SK-N-SH (cell line): ENCODE measurements around the gene ZNF407. TPM values are rescaled to one million over a fixed set of nuclear protein-coding genes. Genes with fewer than 3 reads are reported as not detected.

Source experiments
- CTCF ChIA-PET: fragments of 300-600, 350-600 bp; formaldehyde crosslinking; extraction: SDS; loops from one replicate; lab custom pipeline; 2021; lab: Yijun Ruan, JAX
- POLR2A ChIA-PET: fragments of 350-600 bp; sonication (Branson Sonifier 250); formaldehyde crosslinking; extraction: SDS; loops from one replicate; lab custom pipeline; 2020; ENCODE audit warnings: antibody characterized with exemption, inconsistent platforms; lab: Yijun Ruan, JAX
- DNase-seq: peaks from one replicate; pipeline ENCODE4 v3.0.0; 2012
- H2AFZ ChIP-seq: fragments of 200-600 bp; sonication (generic); 2 replicates; pipeline ENCODE4 v1.8.1; 2016; ENCODE audit warnings: antibody characterized with exemption, mild to moderate bottlenecking, low read depth
- H3F3A ChIP-seq: fragments of 200-600 bp; sonication (generic); replicated peaks from 2 replicates; pipeline ENCODE3; 2016; ENCODE audit warnings: antibody characterized with exemption, mild to moderate bottlenecking; ENCODE audit not compliant: insufficient read depth
- H3K27ac ChIP-seq, 2 experiments: fragments of 200-500 bp in 1 of 2; fragments of 200-600 bp in 1 of 2; sonication (Bioruptor generic) in 1 of 2; sonication (generic), shearing (Covaris generic) in 1 of 2; 2 replicates each; pipeline versions ENCODE4 v1.5.1 to v1.6.1; 2014 to 2016; ENCODE audit warnings: low read depth in 2 of 2, inconsistent platforms in 1 of 2, low read length in 1 of 2, mild to moderate bottlenecking in 1 of 2, mixed read lengths in 1 of 2
- H3K27me3 ChIP-seq: fragments of 200-600 bp; sonication (generic), shearing (Covaris generic); 2 replicates; pipeline ENCODE4 v1.6.1; 2016; ENCODE audit warnings: mixed run types; ENCODE audit not compliant: insufficient read depth
- H3K36me3 ChIP-seq, 2 experiments: fragments of 200-500 bp in 1 of 2; fragments of 200-600 bp in 1 of 2; sonication (Bioruptor generic) in 1 of 2; sonication (generic) in 1 of 2; replicated peaks in 1 of 2; 2 replicates each; pipeline versions ENCODE3 to v1.5.1; 2014 to 2016; ENCODE audit warnings: low read length in 1 of 2, mild to moderate bottlenecking in 1 of 2; ENCODE audit not compliant: insufficient read depth in 2 of 2, control insufficient read depth in 1 of 2
- H3K4me1 ChIP-seq, 2 experiments: fragments of 200-500 bp in 1 of 2; fragments of 200-600 bp in 1 of 2; sonication (Bioruptor generic) in 1 of 2; sonication (generic), shearing (Covaris generic) in 1 of 2; 2 replicates each; pipeline versions ENCODE4 v1.5.1 to v1.6.1; 2014 to 2016; ENCODE audit warnings: low read depth in 1 of 2, low read length in 1 of 2, mixed run types in 1 of 2; ENCODE audit not compliant: insufficient read depth in 2 of 2, control insufficient read depth in 1 of 2
- H3K4me2 ChIP-seq: fragments of 200-600 bp; sonication (generic), shearing (Covaris generic); 2 replicates; pipeline ENCODE4 v1.6.1; 2017; ENCODE audit warnings: mixed run types
- H3K4me3 ChIP-seq, 2 experiments: fragments of 200-500 bp in 1 of 2; fragments of 200-600 bp in 1 of 2; sonication (Bioruptor generic) in 1 of 2; sonication (generic), shearing (Covaris generic) in 1 of 2; 2 replicates each; pipeline versions ENCODE4 v1.5.1 to v1.8.1; 2014 to 2016; ENCODE audit warnings: low read depth in 2 of 2, inconsistent platforms in 1 of 2, low read length in 1 of 2, mild to moderate bottlenecking in 1 of 2, mixed read lengths in 1 of 2, moderate library complexity in 1 of 2
- H3K79me2 ChIP-seq: fragments of 200-600 bp; sonication (generic); 2 replicates; pipeline ENCODE4 v1.8.1; 2017; ENCODE audit warnings: mild to moderate bottlenecking; ENCODE audit not compliant: insufficient read depth
- H3K9ac ChIP-seq: fragments of 200-600 bp; sonication (generic); 2 replicates; pipeline ENCODE4 v1.6.1; 2017; ENCODE audit warnings: mixed run types
- H3K9me2 ChIP-seq: fragments of 200-600 bp; sonication (generic); 2 replicates; pipeline ENCODE4 v1.6.1; 2017; ENCODE audit warnings: mixed run types
- H3K9me3 ChIP-seq: fragments of 200-600 bp; sonication (generic); 2 replicates; pipeline ENCODE4 v1.6.1; 2017; ENCODE audit warnings: mixed run types, mild to moderate bottlenecking, moderate library complexity
- H4K20me1 ChIP-seq: fragments of 200-600 bp; sonication (generic); 2 replicates; pipeline ENCODE4 v1.6.1; 2017; ENCODE audit warnings: mild to moderate bottlenecking, mixed run types; ENCODE audit not compliant: insufficient read depth
- CHD2 ChIP-seq: fragments of 150-350 bp; IDR thresholded peaks from 2 replicates; pipeline ENCODE4 v1.6.1; 2018; ENCODE audit warnings: low read length; ENCODE audit not compliant: partially characterized antibody
- EP300 ChIP-seq, 2 experiments: IDR thresholded peaks; 2 replicates each; pipeline versions ENCODE4 v1.4.0 to v1.6.1; 2012; ENCODE audit warnings: borderline replicate concordance in 1 of 2, low read depth in 1 of 2, low read length in 1 of 2
- EZH2phosphoT487 ChIP-seq: fragments of 200-600 bp; sonication (generic); IDR thresholded peaks from 2 replicates; pipeline ENCODE4 v1.6.1; 2017; ENCODE audit warnings: low read depth, mixed run types, mild to moderate bottlenecking, antibody characterized with exemption, moderate library complexity, borderline replicate concordance
- FOSL2 ChIP-seq: IDR thresholded peaks from 2 replicates; pipeline ENCODE4 v1.4.0; 2012; ENCODE audit warnings: low read depth, mild to moderate bottlenecking, moderate library complexity, borderline replicate concordance
- FOXM1 ChIP-seq: IDR thresholded peaks from 2 replicates; pipeline ENCODE4 v1.4.0; 2012; ENCODE audit warnings: low read depth, mild to moderate bottlenecking
- IRF3 ChIP-seq: fragments of 150-350 bp; IDR thresholded peaks from 2 replicates; pipeline ENCODE4 v1.6.1; 2016; ENCODE audit warnings: mild to moderate bottlenecking, low read depth, low read length
- JUND ChIP-seq: IDR thresholded peaks from 2 replicates; pipeline ENCODE4 v1.4.0; 2012
- MAX ChIP-seq: IDR thresholded peaks from 2 replicates; pipeline ENCODE4 v1.4.0; 2012; ENCODE audit warnings: low read depth
- NFIC ChIP-seq: IDR thresholded peaks from 2 replicates; pipeline ENCODE4 v1.4.0; 2012; ENCODE audit warnings: borderline replicate concordance
- PBX3 ChIP-seq: IDR thresholded peaks from 2 replicates; pipeline ENCODE4; 2012
- RCOR1 ChIP-seq: fragments of 150-350 bp; IDR thresholded peaks from 2 replicates; pipeline ENCODE4 v1.6.1; 2017; ENCODE audit warnings: antibody characterized with exemption, low read length
- SMC3 ChIP-seq: IDR thresholded peaks from 2 replicates; pipeline ENCODE4 v1.6.1; 2012; ENCODE audit warnings: low read depth, low read length, improper control_type of control experiment
- TAF1 ChIP-seq: IDR thresholded peaks from 2 replicates; pipeline ENCODE4 v1.6.1; 2012; ENCODE audit warnings: low read depth, mild to moderate bottlenecking, low read length, moderate library complexity, borderline replicate concordance
- YY1 ChIP-seq: IDR thresholded peaks from 2 replicates; pipeline ENCODE4 v1.4.0; 2012; ENCODE audit warnings: low read depth, mild to moderate bottlenecking
- WGBS: methylation state at CpG from one replicate; pipeline ENCODE4 v1.1.6; 2017; ENCODE audit warnings: low lambda C conversion rate; 5-methylcytosine and 5-hydroxymethylcytosine counted together
- polyA plus RNA-seq, 3 experiments: library from polyadenylated mRNA; depleted of rRNA; stranded (reverse); fragments of >200 nt; gene quantifications; 2 replicates each; pipeline ENCODE4 v1.2.3, GENCODE V29; 2012
- TF ChIP-seq, protein P1 (sequence below): fragments of 150-350 bp; IDR thresholded peaks from 2 replicates; pipeline ENCODE4 v1.6.1; 2017; ENCODE audit warnings: antibody characterized with exemption, low read length, low read depth, borderline replicate concordance
- TF ChIP-seq, protein P2 (sequence below): IDR thresholded peaks from 2 replicates; pipeline ENCODE4 v1.4.0; 2012; ENCODE audit warnings: low read depth, borderline replicate concordance

ZNF407 gene
- polyA plus RNA-seq, 1 of the 3 experiments (the other 2 are of a cell fraction), result 2.6 TPM

DNA sequence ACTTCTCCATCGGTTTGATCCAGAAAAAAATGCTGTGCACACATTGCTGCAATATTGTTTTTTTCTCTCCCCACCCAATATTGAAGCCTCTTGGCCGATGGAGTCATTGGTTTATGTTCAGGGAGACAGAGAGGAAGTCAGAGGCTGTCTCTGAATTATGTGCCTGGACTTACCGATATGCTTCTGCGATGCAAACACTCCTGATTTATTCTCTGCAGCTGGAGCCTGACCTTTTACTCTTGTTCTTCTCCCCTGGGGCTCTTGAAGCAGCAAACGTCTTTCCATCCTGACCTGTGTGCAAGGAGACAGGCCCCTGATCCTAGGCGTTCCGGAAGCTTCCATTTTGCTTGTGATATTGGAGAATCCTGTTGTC lies 511.6 kb downstream of the ZNF407 start:
- H3K4me2 ChIP-seq, result no peak overlapping the region
- no peaks in the 10 kb centered on the region for H3K9me3 ChIP-seq
- no peak overlapping the region for H3K27ac ChIP-seq
- H3F3A ChIP-seq, result no peaks in the 10 kb centered on the region
- H3K36me3 ChIP-seq, result no peaks in the 10 kb centered on the region
- H4K20me1 ChIP-seq, result no peaks in the 10 kb centered on the region
- no peaks in the 10 kb centered on the region for H3K79me2 ChIP-seq
- POLR2A ChIA-PET, result no interaction called here
- no peak overlapping the region for H3K9ac ChIP-seq
- no peak overlapping the region for H2AFZ ChIP-seq
- no peak for DNase-seq
- H3K4me1 ChIP-seq, result peaks cover 0 to 16% of the 10 kb centered on the region in 2 experiments; a peak in 1 of 4 replicates
- CTCF ChIA-PET, result no interaction called here
- TF ChIP-seq NFIC, result no peak
- TF ChIP-seq EP300 (IDR thresholded peaks at IDR 0.05; ENCODE audit: borderline replicate concordance in 1 of 2, low read depth in 1 of 2, low read length in 1 of 2), result no peak
- no peak for TF ChIP-seq RCOR1
- no peak for TF ChIP-seq EZH2phosphoT487
- TF ChIP-seq CHD2, result no peak
- no peaks in the 10 kb centered on the region for H3K27me3 ChIP-seq
- no peaks in the 10 kb centered on the region for H3K9me2 ChIP-seq
- WGBS, result 46% methylated on average over 5 of the region's 7 CpGs
- H3K4me3 ChIP-seq, result no peak overlapping the region

DNA sequence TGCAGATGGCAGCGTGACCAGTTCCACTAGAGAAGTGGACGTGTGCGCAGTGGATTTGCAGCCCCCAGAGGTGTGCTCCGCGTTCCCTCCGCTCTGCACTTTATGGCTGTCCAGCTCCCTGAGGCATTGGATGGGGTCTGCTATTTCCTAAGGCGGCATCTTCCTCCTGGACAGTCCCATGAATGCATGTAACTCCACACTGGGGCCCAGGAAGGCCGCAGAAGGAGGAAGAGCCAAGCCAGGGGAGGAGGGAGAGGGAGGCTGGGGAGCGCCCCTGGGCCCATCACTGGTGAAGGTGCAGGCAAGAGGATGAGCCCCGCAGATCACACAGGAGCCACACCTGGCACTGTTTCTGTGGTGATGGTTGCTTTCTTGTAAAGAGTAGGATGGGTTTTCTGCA lies 512.1 kb downstream of the ZNF407 start:
- ChIA-PET CTCF (interaction anchor here (1.0 kb wide), 1 partner anchor 14 kb away, joined by 4 read pairs; no protein-coding TSS in a partner anchor), POLR2A (no interaction called here)
- DNase-seq, result no peak
- Histone ChIP-seq H3K4me2 (no peak overlapping the region), H4K20me1 (no peaks in the 10 kb centered on the region), H3K27ac (no peak overlapping the region), H3K4me3 (no peak overlapping the region), H3K4me1 (peaks cover 0 to 16% of the 10 kb centered on the region in 2 experiments; a peak in 1 of 4 replicates), H3K36me3 (no peaks in the 10 kb centered on the region), H3K27me3 (no peaks in the 10 kb centered on the region), H3K9me3 (no peaks in the 10 kb centered on the region), H3K9ac (no peak overlapping the region), H3K9me2 (no peaks in the 10 kb centered on the region), H3K79me2 (no peaks in the 10 kb centered on the region), H2AFZ (no peak overlapping the region), H3F3A (no peaks in the 10 kb centered on the region)
- no peak for TF ChIP-seq TAF1
- no peak for TF ChIP-seq SMC3
- no peak for TF ChIP-seq FOXM1
- no peak for TF ChIP-seq FOSL2
- no peak for TF ChIP-seq IRF3
- no peak for TF ChIP-seq CHD2
- TF ChIP-seq, protein P1, sequence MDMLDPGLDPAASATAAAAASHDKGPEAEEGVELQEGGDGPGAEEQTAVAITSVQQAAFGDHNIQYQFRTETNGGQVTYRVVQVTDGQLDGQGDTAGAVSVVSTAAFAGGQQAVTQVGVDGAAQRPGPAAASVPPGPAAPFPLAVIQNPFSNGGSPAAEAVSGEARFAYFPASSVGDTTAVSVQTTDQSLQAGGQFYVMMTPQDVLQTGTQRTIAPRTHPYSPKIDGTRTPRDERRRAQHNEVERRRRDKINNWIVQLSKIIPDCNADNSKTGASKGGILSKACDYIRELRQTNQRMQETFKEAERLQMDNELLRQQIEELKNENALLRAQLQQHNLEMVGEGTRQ, result no peak
- TF ChIP-seq YY1, result no peak
- no peak for TF ChIP-seq JUND
- TF ChIP-seq, protein P2, sequence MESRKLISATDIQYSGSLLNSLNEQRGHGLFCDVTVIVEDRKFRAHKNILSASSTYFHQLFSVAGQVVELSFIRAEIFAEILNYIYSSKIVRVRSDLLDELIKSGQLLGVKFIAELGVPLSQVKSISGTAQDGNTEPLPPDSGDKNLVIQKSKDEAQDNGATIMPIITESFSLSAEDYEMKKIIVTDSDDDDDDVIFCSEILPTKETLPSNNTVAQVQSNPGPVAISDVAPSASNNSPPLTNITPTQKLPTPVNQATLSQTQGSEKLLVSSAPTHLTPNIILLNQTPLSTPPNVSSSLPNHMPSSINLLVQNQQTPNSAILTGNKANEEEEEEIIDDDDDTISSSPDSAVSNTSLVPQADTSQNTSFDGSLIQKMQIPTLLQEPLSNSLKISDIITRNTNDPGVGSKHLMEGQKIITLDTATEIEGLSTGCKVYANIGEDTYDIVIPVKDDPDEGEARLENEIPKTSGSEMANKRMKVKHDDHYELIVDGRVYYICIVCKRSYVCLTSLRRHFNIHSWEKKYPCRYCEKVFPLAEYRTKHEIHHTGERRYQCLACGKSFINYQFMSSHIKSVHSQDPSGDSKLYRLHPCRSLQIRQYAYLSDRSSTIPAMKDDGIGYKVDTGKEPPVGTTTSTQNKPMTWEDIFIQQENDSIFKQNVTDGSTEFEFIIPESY, result no peak
- no peak for TF ChIP-seq PBX3
- no peak for TF ChIP-seq MAX
- TF ChIP-seq EZH2phosphoT487, result no peak
- WGBS, result 76% methylated on average over 10 of the region's 10 CpGs
